HG03469 (cell line): ENCODE measurements around the gene SLC26A11.
"Not testable (repeated sequence)": the region's sequence is repeated elsewhere in the genome, so short reads cannot be mapped to it uniquely, and the experiment has no call there.

ENCODE experiments used
- ATAC-seq: cut with Tn5 transposase; IDR thresholded peaks from one replicate; pipeline ENCODE4 v1.9.1; 2021; ENCODE audit warnings: mild to moderate bottlenecking, moderate library complexity, moderate number of reproducible peaks; ENCODE audit not compliant: unreplicated experiment

Gene SLC26A11

DNA sequence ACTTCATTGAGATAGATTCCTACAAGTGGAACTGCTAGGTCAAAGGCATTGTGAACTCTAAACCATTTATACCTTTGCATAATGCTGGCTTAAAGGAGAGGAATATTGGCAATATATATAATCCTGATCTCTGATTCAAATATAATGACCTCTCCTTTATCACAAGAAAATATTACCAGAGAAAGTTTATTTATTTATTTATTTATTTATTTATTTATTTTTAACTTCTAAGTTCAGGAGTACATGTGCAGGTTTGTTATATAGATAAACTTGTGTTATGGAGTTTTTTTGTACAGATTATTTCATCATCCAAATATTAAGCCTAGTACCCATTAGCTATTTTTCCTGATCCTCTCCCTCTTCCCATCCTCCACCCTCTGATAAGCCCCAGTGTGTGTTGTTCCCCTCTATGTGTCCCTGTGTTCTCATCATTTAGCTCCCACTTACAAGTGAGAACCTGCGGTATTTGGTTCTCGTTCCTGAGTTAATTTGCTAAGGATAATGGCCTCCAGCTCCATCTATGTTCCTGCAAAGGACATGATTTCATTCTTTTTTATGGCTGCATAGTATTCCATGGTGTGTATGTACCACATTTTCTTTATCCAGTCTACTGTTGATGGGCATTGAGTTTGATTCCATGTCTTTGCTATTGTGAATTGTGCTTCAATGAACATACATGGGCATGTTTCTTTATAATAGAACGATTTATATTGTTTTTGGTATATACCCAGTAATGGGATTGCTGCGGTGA lies 79.3 kb downstream of the SLC26A11 start:
- ATAC-seq: not testable (repeated sequence)

DNA sequence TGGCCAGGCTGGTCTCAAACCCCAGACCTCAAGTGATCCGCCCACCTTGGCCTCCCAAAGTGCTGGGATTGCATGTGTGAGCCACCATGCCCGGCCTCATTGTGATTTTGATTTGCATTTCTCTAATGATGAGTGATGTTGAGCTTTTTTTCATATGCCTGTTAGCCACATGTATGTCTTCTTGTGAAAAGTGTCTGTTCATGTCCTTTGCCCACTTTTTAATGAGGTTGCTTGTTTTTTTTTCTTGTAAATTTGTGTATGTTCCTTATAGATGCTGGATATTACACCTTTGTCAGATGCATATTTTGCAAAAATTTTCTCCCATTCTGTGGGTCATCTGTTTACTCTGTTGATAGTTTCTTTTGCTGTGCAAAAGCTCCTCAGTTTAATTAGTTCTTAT lies 80.5 kb downstream of the SLC26A11 start:
- ATAC-seq: not testable (repeated sequence)
